Middle frontal gyrus (tissue), 1 donor: ENCODE measurements around the gene NOD1.
"Not testable (repeated sequence)": the region's sequence is repeated elsewhere in the genome, so short reads cannot be mapped to it uniquely, and the experiment has no call there.

Source experiments
- DNase-seq: peaks from one replicate; pipeline ENCODE4 v3.0.0-alpha.2; 2015; ENCODE audit warnings: low spot score; ENCODE audit errors: extremely low spot score

Gene NOD1

GRCh38 chr7:30421647-30422196 is 56.9 kb downstream of the NOD1 start:
- no peak for DNase-seq

- DNase-seq = no peak
Measured at GRCh38 chr7:30420662-30421061, 57.9 kb downstream of the NOD1 start.

- not testable (repeated sequence) for DNase-seq
Measured at GRCh38 chr7:30420080-30420479, 58.5 kb downstream of the NOD1 start.

GRCh38 chr7:30413864-30414263 is 64.7 kb downstream of the NOD1 start:
- no peak for DNase-seq

- no peak for DNase-seq
Measured at GRCh38 chr7:30412782-30413504, 65.6 kb downstream of the NOD1 start.

GRCh38 chr7:30411897-30412296 is 66.7 kb downstream of the NOD1 start:
- no peak for DNase-seq

- DNase-seq = no peak
Measured at GRCh38 chr7:30411173-30411572, 67.4 kb downstream of the NOD1 start.

GRCh38 chr7:30406664-30407425 is 71.7 kb downstream of the NOD1 start:
- DNase-seq = no peak

GRCh38 chr7:30405179-30405578 is 73.4 kb downstream of the NOD1 start:
- DNase-seq = no peak

GRCh38 chr7:30403477-30403876 is 75.1 kb downstream of the NOD1 start:
- no peak for DNase-seq

GRCh38 chr7:30396389-30396788 is 82.2 kb downstream of the NOD1 start:
- DNase-seq = no peak

- DNase-seq = no peak
Measured at GRCh38 chr7:30395676-30396075, 82.9 kb downstream of the NOD1 start.

GRCh38 chr7:30391806-30392205 is 86.8 kb downstream of the NOD1 start:
- DNase-seq = no peak

GRCh38 chr7:30390736-30391636 is 87.6 kb downstream of the NOD1 start:
- DNase-seq = no peak

- no peak for DNase-seq
Measured at GRCh38 chr7:30389791-30390190, 88.8 kb downstream of the NOD1 start.

- DNase-seq = no peak
Measured at GRCh38 chr7:30382607-30383006, 96.0 kb downstream of the NOD1 start.

GRCh38 chr7:30380824-30381223 is 97.8 kb downstream of the NOD1 start:
- DNase-seq = not testable (repeated sequence)

GRCh38 chr7:30380294-30380693 is 98.3 kb downstream of the NOD1 start:
- DNase-seq = no peak

- no peak for DNase-seq
Measured at GRCh38 chr7:30379741-30380140, 98.8 kb downstream of the NOD1 start.

- DNase-seq = no peak
Measured at GRCh38 chr7:30379131-30379530, 99.5 kb downstream of the NOD1 start.

- DNase-seq = no peak
Measured at GRCh38 chr7:30378275-30378674, 100.3 kb downstream of the NOD1 start.
